ENCODE measurements around the gene EPHB1. TPM values are rescaled to one million over a fixed set of nuclear protein-coding genes. Genes with fewer than 3 reads are reported as not detected.

EPHB1 gene
- total RNA-seq, 1 experiment from 2014 or later = 0.86 TPM

DNA sequence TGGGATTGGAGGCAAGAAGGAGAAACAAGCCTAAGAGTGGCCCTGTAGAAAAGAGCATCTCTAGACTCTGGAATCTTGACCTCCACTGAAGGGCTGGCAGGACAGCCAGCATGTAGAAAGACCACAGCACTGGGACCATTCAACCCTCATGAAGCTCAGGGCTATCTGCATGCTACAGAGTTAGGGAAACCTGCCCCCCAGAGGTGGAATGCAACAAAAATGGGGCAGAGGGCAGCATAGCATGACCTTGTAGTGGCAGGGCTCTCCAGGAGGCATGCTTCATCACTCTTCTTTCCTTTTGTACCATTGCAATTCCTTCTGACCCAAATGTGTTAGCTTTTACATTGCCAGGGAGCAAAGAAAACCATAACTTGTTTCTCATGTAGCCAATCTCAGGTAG is 445.4 kb downstream of the EPHB1 start:
- intact Hi-C loops (cut with micrococcal nuclease) = no loop called here
- CTCF ChIA-PET = interaction anchor here (1.2 kb wide), 1 partner anchor 446 kb away, joined by 3 read pairs; no protein-coding TSS in a partner anchor
- H3K9me3 ChIP-seq (ENCODE audit: control insufficient read depth in 1 of 2, insufficient read depth in 1 of 2, low read depth in 1 of 2, low read length in 2 of 2) = no peaks in the 10 kb centered on the region
- BruUV-seq (replicated peaks) = no TSS peak
- no peaks in the 10 kb centered on the region for H3K4me1 ChIP-seq (ENCODE audit: control insufficient read depth in 1 of 2, insufficient read depth in 2 of 2, low read length in 2 of 2)
- DNase-seq (ENCODE audit: low read depth, low spot score) = no peak
- RAD21 ChIA-PET (ENCODE audit: low non-redundant PET in 1 of 2, low total read pairs in 2 of 2, uncharacterized antibody in 2 of 2, unreplicated experiment in 2 of 2) = no interaction called here
- POLR2A ChIA-PET = no interaction called here
- peaks cover 17% of the 10 kb centered on the region for H3K27me3 ChIP-seq (ENCODE audit: insufficient read depth, low read length)
- no peak overlapping the region for H3K9ac ChIP-seq (ENCODE audit: low read length)
- no peaks in the 10 kb centered on the region for H3K9me2 ChIP-seq (ENCODE audit: insufficient read depth)
- no peak overlapping the region for H3K4me2 ChIP-seq (ENCODE audit: low read length)
- H3K36me3 ChIP-seq (ENCODE audit: control insufficient read depth in 1 of 2, insufficient read depth in 2 of 2, low read length in 2 of 2) = no peaks in the 10 kb centered on the region
- H3K79me2 ChIP-seq (ENCODE audit: insufficient read depth, low read length) = no peaks in the 10 kb centered on the region
- no peak overlapping the region for H3K27ac ChIP-seq (ENCODE audit: low read depth, low read length)
- H2AFZ ChIP-seq (ENCODE audit: low read depth, low read length, poor library complexity, severe bottlenecking) = no peak overlapping the region
- TF ChIP-seq RAD21 (IDR thresholded peaks at IDR 0.05; ENCODE audit: low read depth) (peak; percentile 23; the same call in 1 of the 2 replicates), SRF (IDR thresholded peaks at IDR 0.05; ENCODE audit: low read depth) (no peak)
- TF ChIP-seq, protein P1, sequence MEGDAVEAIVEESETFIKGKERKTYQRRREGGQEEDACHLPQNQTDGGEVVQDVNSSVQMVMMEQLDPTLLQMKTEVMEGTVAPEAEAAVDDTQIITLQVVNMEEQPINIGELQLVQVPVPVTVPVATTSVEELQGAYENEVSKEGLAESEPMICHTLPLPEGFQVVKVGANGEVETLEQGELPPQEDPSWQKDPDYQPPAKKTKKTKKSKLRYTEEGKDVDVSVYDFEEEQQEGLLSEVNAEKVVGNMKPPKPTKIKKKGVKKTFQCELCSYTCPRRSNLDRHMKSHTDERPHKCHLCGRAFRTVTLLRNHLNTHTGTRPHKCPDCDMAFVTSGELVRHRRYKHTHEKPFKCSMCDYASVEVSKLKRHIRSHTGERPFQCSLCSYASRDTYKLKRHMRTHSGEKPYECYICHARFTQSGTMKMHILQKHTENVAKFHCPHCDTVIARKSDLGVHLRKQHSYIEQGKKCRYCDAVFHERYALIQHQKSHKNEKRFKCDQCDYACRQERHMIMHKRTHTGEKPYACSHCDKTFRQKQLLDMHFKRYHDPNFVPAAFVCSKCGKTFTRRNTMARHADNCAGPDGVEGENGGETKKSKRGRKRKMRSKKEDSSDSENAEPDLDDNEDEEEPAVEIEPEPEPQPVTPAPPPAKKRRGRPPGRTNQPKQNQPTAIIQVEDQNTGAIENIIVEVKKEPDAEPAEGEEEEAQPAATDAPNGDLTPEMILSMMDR (IDR thresholded peaks at IDR 0.05 in 2 of 3, conservative IDR thresholded peaks at IDR 0.05 in 1 of 3; ENCODE audit: borderline replicate concordance in 1 of 3, insufficient read depth in 1 of 3, low read depth in 2 of 3, low read length in 2 of 3) = 0 out of 6 replicates have a peak, but pooled peaks of 1 of the 3 experiments have one; percentile 7
- H3K4me3 ChIP-seq (replicated peaks in 1 of 2; ENCODE audit: low read depth in 1 of 2, low read length in 2 of 2) = no peak overlapping the region
- H4K20me1 ChIP-seq (ENCODE audit: insufficient read depth) = no peaks in the 10 kb centered on the region
- ATAC-seq = 0 out of 2 replicates have a peak, but pooled peaks have one; percentile 44

DNA sequence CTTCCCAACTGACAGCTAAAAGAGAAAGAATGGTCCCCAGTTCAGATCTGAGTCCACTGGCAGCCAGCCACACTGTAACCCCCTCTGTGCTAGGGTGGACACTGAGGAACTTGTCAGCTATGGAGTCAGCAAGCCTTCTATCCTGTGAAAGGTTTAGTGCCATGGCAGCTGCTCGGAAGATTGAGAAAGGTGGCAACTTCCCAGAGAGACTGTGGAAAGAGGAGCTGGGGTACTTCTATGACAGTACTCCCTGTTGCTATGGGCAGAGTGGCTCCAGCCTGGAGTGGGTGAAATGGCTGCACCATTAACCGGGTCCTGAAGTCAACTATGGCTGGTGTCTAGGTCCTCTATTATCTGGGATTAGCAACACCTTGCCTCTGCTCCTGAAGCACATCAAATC is 447.2 kb downstream of the EPHB1 start:
- Histone ChIP-seq H3K9me2 (ENCODE audit: insufficient read depth) (no peaks in the 10 kb centered on the region), H3K4me1 (ENCODE audit: control insufficient read depth in 1 of 2, insufficient read depth in 2 of 2, low read length in 2 of 2) (no peaks in the 10 kb centered on the region), H3K27me3 (ENCODE audit: insufficient read depth, low read length) (peaks cover 17% of the 10 kb centered on the region), H3K9ac (ENCODE audit: low read length) (no peak overlapping the region), H4K20me1 (ENCODE audit: insufficient read depth) (no peaks in the 10 kb centered on the region), H3K4me2 (ENCODE audit: low read length) (no peak overlapping the region), H3K27ac (ENCODE audit: low read depth, low read length) (no peak overlapping the region), H2AFZ (ENCODE audit: low read depth, low read length, poor library complexity, severe bottlenecking) (no peak overlapping the region), H3K36me3 (ENCODE audit: control insufficient read depth in 1 of 2, insufficient read depth in 2 of 2, low read length in 2 of 2) (no peaks in the 10 kb centered on the region), H3K79me2 (ENCODE audit: insufficient read depth, low read length) (no peaks in the 10 kb centered on the region), H3K9me3 (ENCODE audit: control insufficient read depth in 1 of 2, insufficient read depth in 1 of 2, low read depth in 1 of 2, low read length in 2 of 2) (no peaks in the 10 kb centered on the region), H3K4me3 (replicated peaks in 1 of 2; ENCODE audit: low read depth in 1 of 2, low read length in 2 of 2) (no peak overlapping the region)
- TF ChIP-seq EGR1 (IDR thresholded peaks at IDR 0.05; ENCODE audit: low read depth) (no peak), FOSL1 (IDR thresholded peaks at IDR 0.05; ENCODE audit: low read depth) (no peak), ELF1 (IDR thresholded peaks at IDR 0.05; ENCODE audit: borderline replicate concordance, low read depth) (no peak), SIN3A (IDR thresholded peaks at IDR 0.05; ENCODE audit: low read depth) (no peak), POLR2A (IDR thresholded peaks at IDR 0.05; ENCODE audit: borderline replicate concordance, extremely low read depth, insufficient read depth, insufficient read length) (no peak), EZH2 (IDR thresholded peaks at IDR 0.05) (no peak), CEBPB (IDR thresholded peaks at IDR 0.05; ENCODE audit: low read depth) (no peak), RAD21 (IDR thresholded peaks at IDR 0.05; ENCODE audit: low read depth) (no peak), TCF7L2 (IDR thresholded peaks at IDR 0.05; ENCODE audit: borderline replicate concordance, extremely low read depth, insufficient read depth, insufficient read length) (no peak), ZNF274 (IDR thresholded peaks at IDR 0.05; ENCODE audit: low read depth, low read length) (no peak), SRF (IDR thresholded peaks at IDR 0.05; ENCODE audit: low read depth) (no peak)
- TF ChIP-seq, protein P2, sequence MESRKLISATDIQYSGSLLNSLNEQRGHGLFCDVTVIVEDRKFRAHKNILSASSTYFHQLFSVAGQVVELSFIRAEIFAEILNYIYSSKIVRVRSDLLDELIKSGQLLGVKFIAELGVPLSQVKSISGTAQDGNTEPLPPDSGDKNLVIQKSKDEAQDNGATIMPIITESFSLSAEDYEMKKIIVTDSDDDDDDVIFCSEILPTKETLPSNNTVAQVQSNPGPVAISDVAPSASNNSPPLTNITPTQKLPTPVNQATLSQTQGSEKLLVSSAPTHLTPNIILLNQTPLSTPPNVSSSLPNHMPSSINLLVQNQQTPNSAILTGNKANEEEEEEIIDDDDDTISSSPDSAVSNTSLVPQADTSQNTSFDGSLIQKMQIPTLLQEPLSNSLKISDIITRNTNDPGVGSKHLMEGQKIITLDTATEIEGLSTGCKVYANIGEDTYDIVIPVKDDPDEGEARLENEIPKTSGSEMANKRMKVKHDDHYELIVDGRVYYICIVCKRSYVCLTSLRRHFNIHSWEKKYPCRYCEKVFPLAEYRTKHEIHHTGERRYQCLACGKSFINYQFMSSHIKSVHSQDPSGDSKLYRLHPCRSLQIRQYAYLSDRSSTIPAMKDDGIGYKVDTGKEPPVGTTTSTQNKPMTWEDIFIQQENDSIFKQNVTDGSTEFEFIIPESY (IDR thresholded peaks at IDR 0.05; ENCODE audit: extremely low read depth, insufficient replicate concordance, low read length) = no peak
- TF ChIP-seq, protein P3, sequence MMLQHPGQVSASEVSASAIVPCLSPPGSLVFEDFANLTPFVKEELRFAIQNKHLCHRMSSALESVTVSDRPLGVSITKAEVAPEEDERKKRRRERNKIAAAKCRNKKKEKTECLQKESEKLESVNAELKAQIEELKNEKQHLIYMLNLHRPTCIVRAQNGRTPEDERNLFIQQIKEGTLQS (IDR thresholded peaks at IDR 0.05) = no peak
- ATAC-seq = no peak
- CTCF ChIA-PET = no interaction called here
- POLR2A ChIA-PET = no interaction called here
- intact Hi-C loops (cut with micrococcal nuclease) = no loop called here
- RAD21 ChIA-PET (ENCODE audit: low non-redundant PET in 1 of 2, low total read pairs in 2 of 2, uncharacterized antibody in 2 of 2, unreplicated experiment in 2 of 2) = no interaction called here
- DNase-seq (ENCODE audit: low read depth, low spot score) = no peak
- no TSS peak for BruUV-seq (replicated peaks)

Measured in HCT116 (cell line).